GM19193 (cell line): ENCODE results near the gene DNLZ.

ENCODE experiments used
- POLR2A ChIP-seq: IDR thresholded peaks from 4 replicates; pipeline ENCODE4 v1.6.1; 2011; ENCODE audit not compliant: insufficient read depth, insufficient read length; ENCODE audit errors: extremely low read depth

The DNLZ gene

GRCh38 chr9:136372561-136373299 is 9.2 kb upstream of the DNLZ start:
- TF ChIP-seq POLR2A, result no peak

- no peak for TF ChIP-seq POLR2A
These were observed 8.5 kb upstream of the DNLZ start for GRCh38 chr9:136372006-136372405.

DNA sequence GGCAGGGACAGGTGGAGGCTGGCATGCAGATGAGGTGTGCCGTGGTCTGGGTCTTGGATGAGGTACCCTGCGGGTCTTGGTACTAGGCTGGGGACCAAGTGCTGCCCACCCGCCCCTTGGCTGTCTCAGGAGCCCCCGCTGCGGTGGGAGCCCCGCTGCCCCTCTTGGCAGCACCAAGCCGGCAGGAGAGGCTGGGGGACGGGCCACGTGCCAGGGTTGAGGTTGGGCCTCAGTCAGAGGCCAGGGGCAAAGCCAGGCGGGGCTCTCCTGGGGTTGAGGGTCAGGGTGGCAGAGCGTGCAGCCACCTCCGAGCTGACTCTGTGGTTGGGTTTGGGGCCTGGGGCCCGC is 8.0 kb upstream of the DNLZ start:
- TF ChIP-seq POLR2A, result no peak

DNA sequence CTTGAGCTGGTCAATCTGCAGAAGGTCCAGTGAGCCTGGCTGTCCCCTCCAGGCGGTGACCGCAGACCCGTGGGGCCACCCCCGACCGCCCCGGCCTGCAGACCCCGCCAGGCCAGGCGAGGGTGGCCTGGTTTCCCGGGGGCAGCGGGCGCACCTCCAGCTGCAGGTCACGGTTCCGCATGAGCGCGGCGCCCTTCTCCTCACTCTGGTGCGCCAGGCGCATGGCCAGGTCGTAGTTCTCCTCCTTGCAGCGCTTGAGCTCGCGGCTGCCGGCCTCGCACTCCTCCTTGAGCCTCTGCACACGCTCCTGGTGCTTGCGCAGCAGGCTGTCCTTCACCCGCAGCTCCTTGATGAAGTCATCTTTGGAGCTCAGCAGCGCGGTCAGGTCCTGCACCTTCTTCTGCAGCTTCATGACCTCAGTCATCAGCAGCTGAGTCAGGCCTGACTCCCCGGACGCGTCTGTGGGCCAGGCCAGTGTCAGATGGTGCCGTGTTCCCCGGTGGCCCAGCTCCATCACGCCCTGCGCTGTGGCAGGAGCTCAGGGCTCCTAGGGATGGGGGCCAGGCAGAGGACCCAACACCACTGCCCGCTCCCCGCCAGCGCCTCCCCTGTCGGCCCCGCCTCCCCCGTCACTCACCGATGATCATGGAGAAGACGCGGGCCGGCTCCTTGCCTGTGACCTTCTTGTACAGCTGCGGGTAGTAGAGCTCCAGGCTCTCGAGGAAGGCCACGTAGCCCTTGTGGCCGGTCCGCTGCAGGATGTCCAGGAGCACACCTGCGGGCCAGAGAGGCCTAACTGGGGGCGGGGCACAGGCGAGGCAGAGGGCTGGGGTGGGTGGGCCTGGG is 7.4 kb upstream of the DNLZ start:
- no peak for TF ChIP-seq POLR2A

GRCh38 chr9:136370037-136370436 is 6.5 kb upstream of the DNLZ start:
- no peak for TF ChIP-seq POLR2A

DNA sequence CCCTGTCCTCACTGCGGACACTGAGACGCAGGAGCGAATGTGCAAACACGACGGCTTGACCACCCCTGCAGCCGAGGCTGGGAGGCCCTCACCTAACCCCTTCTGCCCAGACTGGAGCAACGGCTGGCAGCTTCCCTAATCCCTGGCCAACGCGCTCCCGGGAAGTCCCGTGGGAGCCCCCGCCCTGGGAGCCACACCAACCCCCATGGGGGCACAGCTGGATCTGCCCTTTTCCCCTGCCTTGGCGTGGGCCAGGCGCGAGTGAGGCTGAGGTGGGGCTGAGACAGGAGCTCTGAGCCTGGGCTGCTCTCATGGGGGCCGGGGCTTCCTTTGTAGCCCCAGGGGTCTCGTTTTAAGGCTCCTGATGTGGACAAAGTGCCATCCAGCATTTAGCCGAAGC is 4.6 kb upstream of the DNLZ start:
- TF ChIP-seq POLR2A, result no peak

DNA sequence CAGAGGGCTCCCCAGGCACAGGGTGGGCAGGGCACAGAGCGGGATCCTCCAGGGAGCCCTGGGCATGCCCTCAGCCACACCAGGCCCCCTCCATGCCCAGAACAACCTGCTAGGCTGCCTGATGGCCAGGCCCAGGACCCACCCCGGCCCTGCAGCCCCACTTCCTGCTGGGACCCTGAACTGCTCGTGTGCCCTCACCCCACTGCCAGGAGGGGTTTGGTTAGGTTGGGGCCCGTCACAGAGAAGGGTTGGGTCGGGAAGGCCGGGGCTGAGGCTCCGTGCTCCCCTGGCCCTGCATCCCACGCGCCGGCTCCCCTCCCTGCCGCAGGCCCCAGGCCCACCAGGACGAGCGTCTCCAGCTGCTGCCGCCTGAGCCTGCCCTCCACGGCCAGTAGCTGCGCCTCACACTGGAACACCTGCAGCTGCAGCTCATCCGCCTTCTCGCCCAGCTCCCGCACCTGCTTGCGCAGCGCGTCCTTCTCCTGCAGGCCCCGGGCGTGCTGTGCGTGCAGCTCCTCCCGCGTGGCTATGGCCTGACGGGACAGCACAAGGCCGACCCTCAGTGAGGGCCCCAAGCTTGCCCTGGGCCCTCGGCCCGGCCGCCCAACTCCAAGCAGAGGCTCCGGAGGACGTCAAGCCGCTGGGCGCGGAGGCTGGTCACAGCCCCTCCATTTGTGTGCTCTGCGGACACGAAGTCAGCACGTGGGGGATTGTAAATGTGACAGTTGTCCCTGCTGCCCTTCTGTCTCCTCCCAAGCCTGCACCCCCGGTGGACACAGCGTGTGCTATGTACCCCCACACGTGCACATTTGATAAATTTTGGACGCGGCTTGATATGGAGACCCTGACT is 4.0 kb upstream of the DNLZ start:
- no peak for TF ChIP-seq POLR2A

DNA sequence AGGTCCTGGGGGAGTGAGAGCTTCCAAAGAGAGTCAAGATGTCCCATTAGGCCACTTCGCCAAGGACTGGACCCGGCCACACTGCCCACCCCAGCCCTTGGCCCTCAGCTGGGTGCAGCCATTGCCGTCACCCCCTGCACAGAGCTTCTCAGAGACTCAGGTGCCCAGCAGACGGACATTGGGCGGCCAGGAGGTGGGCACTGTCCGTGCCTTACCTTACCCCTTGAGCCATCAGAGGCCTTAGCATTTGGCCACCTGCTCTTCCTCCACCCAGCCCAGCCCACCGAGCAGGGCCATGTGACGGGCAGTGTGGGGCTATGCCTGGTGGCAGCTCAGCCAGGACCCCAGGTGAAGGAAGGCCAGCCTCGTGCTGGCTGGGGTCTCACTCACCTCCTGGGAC is 3.3 kb upstream of the DNLZ start:
- no peak for TF ChIP-seq POLR2A

GRCh38 chr9:136365775-136366222 is 2.3 kb upstream of the DNLZ start:
- TF ChIP-seq POLR2A, result no peak

- no peak for TF ChIP-seq POLR2A
These were observed 1.6 kb upstream of the DNLZ start for GRCh38 chr9:136364942-136365774.

- no peak for TF ChIP-seq POLR2A
These were observed 605 bp upstream of the DNLZ start for GRCh38 chr9:136363949-136364748.

GRCh38 chr9:136362450-136362784 is 1.1 kb downstream of the DNLZ start:
- no peak for TF ChIP-seq POLR2A

DNA sequence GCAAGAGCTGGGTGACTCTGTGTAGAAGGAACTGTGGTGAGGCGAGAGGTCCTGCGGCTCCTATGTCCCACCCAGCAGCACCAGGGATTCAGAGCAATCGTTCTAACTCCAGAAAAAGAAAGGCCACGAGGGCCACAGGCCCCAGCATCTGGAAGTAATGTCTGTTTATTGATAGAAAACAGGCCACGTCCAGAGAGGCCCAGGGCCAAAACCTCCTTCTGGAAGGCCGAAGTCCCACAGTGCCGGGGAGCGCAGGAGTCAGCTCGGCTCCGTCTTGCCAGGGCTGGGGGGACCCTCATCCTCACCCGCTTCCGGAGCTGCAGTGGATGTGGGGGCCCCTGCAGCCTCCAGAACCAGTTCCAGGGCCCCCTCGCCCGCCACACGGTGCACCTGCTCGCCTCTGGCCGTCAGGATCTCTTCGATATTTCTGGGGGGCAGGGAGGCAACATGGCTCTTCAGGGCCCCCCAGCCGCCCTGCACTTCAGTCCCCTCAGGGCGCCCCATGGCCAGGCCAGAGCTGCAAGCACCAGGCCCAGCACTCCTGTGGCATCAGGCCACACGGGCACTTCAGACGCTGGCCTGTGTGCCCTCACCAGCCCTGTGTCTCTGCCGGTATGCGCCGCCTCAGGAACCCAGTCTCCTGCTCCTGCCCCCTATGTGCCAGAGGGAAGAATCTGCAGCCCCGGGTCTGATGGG is 1.6 kb downstream of the DNLZ start:
- TF ChIP-seq POLR2A, result no peak
